ENCODE measurements around the gene UGT2B15.
"Not testable (repeated sequence)": the region's sequence is repeated elsewhere in the genome, so short reads cannot be mapped to it uniquely, and the experiment has no call there.

Gene UGT2B15

GRCh38 chr4:68681298-68681697, 10.8 kb upstream of the UGT2B15 start:
- not testable (repeated sequence) for H3K9me3 ChIP-seq (ENCODE audit: control insufficient read depth, insufficient read depth, low read length); H3K4me1 ChIP-seq (ENCODE audit: control insufficient read depth, insufficient read depth, low read length); H3K27me3 ChIP-seq (ENCODE audit: control insufficient read depth, insufficient read depth, low read length); H3K36me3 ChIP-seq (ENCODE audit: control insufficient read depth, insufficient read depth, low read length); H3K4me3 ChIP-seq (ENCODE audit: low read depth, low read length); H3K9ac ChIP-seq (ENCODE audit: low read depth, low read length)

- Histone ChIP-seq H3K36me3 (ENCODE audit: control insufficient read depth, insufficient read depth, low read length) (no peaks in the 10 kb centered on the region), H3K4me3 (ENCODE audit: low read depth, low read length) (no peak overlapping the region), H3K9ac (ENCODE audit: low read depth, low read length) (no peak overlapping the region), H3K4me1 (ENCODE audit: control insufficient read depth, insufficient read depth, low read length) (no peaks in the 10 kb centered on the region), H3K27me3 (ENCODE audit: control insufficient read depth, insufficient read depth, low read length) (no peaks in the 10 kb centered on the region), H3K9me3 (ENCODE audit: control insufficient read depth, insufficient read depth, low read length) (no peaks in the 10 kb centered on the region)
Observed at GRCh38 chr4:68673143-68673542, 2.7 kb upstream of the UGT2B15 start.

DNA sequence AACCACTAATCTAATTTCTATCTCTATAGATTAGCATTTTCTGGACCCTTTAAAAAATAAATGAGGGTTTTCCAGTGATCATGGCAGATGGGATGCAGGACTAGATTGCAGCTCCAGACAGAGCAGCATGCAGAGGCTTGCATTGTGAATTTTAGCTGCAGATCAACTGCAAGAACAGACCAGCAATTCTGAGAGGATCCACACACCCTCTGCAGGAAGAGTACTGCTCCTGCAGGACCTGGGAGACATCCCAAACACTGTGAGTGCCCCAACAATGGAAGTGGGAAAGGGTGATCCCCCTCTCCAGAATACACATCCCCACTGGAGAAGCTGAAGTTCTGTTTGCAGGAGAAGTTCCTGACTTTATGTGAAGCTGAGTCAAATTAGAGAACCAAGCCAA, 765 bp upstream of the UGT2B15 start:
- H3K27me3 ChIP-seq (ENCODE audit: control insufficient read depth, insufficient read depth, low read length); H3K9ac ChIP-seq (ENCODE audit: low read depth, low read length); H3K4me3 ChIP-seq (ENCODE audit: low read depth, low read length); H3K9me3 ChIP-seq (ENCODE audit: control insufficient read depth, insufficient read depth, low read length); H3K4me1 ChIP-seq (ENCODE audit: control insufficient read depth, insufficient read depth, low read length); H3K36me3 ChIP-seq (ENCODE audit: control insufficient read depth, insufficient read depth, low read length): not testable (repeated sequence)

GRCh38 chr4:68668537-68669163, 1.8 kb downstream of the UGT2B15 start:
- not testable (repeated sequence) for H3K9ac ChIP-seq (ENCODE audit: low read depth, low read length); H3K9me3 ChIP-seq (ENCODE audit: control insufficient read depth, insufficient read depth, low read length); H3K4me1 ChIP-seq (ENCODE audit: control insufficient read depth, insufficient read depth, low read length); H3K27me3 ChIP-seq (ENCODE audit: control insufficient read depth, insufficient read depth, low read length); H3K36me3 ChIP-seq (ENCODE audit: control insufficient read depth, insufficient read depth, low read length); H3K4me3 ChIP-seq (ENCODE audit: low read depth, low read length)

DNA sequence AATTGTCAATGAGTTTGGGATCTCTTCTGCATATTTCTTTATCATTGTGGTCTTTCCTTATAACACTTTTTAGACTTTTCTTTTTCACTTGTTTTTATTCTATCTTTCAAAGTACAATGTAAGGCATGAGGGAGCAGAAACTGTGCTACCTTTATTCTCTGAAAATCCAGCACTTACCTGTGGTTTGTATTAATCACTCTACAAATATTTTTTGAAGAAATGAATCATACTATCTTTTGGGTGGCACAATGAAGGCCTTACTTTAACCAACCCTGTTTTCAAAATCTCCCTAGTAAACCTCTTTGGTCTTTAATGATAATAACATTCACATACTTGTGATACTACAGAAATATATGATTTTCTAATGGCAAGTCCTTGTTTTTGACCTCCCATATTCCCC, 2.9 kb downstream of the UGT2B15 start:
- H3K27me3 ChIP-seq (ENCODE audit: control insufficient read depth, insufficient read depth, low read length); H3K9ac ChIP-seq (ENCODE audit: low read depth, low read length); H3K4me1 ChIP-seq (ENCODE audit: control insufficient read depth, insufficient read depth, low read length); H3K4me3 ChIP-seq (ENCODE audit: low read depth, low read length); H3K36me3 ChIP-seq (ENCODE audit: control insufficient read depth, insufficient read depth, low read length); H3K9me3 ChIP-seq (ENCODE audit: control insufficient read depth, insufficient read depth, low read length): not testable (repeated sequence)

- H3K27me3 ChIP-seq (ENCODE audit: control insufficient read depth, insufficient read depth, low read length); H3K9me3 ChIP-seq (ENCODE audit: control insufficient read depth, insufficient read depth, low read length); H3K9ac ChIP-seq (ENCODE audit: low read depth, low read length); H3K36me3 ChIP-seq (ENCODE audit: control insufficient read depth, insufficient read depth, low read length); H3K4me3 ChIP-seq (ENCODE audit: low read depth, low read length); H3K4me1 ChIP-seq (ENCODE audit: control insufficient read depth, insufficient read depth, low read length): not testable (repeated sequence)
Observed at GRCh38 chr4:68664721-68665120, 5.7 kb downstream of the UGT2B15 start.

DNA sequence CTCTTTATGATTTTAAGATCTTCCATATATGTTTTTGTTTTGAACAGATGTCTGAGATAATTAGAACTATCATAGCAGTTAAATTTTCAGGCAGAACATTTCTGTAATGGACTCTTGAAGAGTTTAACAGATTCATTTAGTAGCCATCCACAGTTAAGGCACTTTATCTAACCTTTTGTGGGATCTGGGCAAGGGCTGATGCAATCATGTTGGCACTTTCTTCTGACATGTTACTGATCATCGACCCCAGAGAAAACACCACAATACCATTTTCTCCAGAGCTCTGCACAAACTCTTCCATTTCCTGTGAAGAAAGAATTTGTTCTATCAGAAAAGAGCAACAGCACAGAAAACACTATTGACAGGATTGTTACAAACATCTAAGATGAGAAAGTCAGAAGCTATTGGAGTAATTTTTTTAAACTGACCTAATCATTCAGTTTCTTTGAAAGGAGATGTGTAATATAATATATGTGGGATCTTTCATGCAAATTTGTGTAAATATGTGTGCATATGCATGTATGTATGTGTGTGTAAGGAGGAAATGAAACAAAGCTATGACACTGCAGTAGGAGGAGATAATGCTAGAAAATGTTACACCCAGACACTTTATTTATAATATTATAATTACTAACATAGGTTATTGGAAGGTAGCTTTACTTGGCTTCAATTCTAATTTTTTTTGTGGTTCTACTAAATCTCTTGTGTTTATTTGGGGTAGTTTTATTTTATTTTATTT, 7.4 kb downstream of the UGT2B15 start:
- not testable (repeated sequence) for H3K9me3 ChIP-seq (ENCODE audit: control insufficient read depth, insufficient read depth, low read length); H3K4me3 ChIP-seq (ENCODE audit: low read depth, low read length); H3K9ac ChIP-seq (ENCODE audit: low read depth, low read length); H3K4me1 ChIP-seq (ENCODE audit: control insufficient read depth, insufficient read depth, low read length); H3K27me3 ChIP-seq (ENCODE audit: control insufficient read depth, insufficient read depth, low read length); H3K36me3 ChIP-seq (ENCODE audit: control insufficient read depth, insufficient read depth, low read length)

- Histone ChIP-seq H3K36me3 (ENCODE audit: control insufficient read depth, insufficient read depth, low read length) (no peaks in the 10 kb centered on the region), H3K9ac (ENCODE audit: low read depth, low read length) (no peak overlapping the region), H3K4me3 (ENCODE audit: low read depth, low read length) (no peak overlapping the region), H3K4me1 (ENCODE audit: control insufficient read depth, insufficient read depth, low read length) (peaks cover 12% of the 10 kb centered on the region), H3K27me3 (ENCODE audit: control insufficient read depth, insufficient read depth, low read length) (no peaks in the 10 kb centered on the region), H3K9me3 (ENCODE audit: control insufficient read depth, insufficient read depth, low read length) (no peaks in the 10 kb centered on the region)
Observed at GRCh38 chr4:68658672-68659071, 11.8 kb downstream of the UGT2B15 start.

DNA sequence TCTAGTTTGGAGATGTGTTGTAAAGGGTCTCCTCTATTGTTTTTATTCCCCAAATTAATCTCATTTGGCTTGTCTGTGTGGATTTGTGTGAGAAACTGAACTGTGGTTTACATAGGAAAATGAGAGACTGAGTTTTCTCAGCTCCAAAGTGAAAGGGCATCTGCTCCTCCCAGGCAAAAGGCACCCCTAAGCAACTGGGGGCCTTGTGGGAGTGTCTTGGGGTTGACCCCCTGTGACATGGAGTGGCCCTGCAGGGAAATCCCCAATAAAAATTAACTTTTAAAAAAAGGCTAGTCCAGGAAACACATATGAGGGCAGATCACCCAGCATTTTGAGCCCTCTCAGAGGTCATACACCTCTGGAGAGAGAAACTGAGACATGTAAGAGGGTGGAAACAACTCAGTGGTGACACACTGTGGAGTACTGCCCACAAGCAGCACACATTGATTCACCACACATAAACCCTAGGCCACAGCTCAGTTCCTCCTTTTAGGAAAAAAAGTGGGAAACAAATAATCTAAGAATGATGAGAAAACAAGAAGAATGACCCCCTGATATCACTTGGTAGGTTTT, 13.3 kb downstream of the UGT2B15 start:
- H3K27me3 ChIP-seq (ENCODE audit: control insufficient read depth, insufficient read depth, low read length); H3K9ac ChIP-seq (ENCODE audit: low read depth, low read length); H3K36me3 ChIP-seq (ENCODE audit: control insufficient read depth, insufficient read depth, low read length); H3K9me3 ChIP-seq (ENCODE audit: control insufficient read depth, insufficient read depth, low read length); H3K4me3 ChIP-seq (ENCODE audit: low read depth, low read length): not testable (repeated sequence)
- peaks cover 12% of the 10 kb centered on the region for H3K4me1 ChIP-seq (ENCODE audit: control insufficient read depth, insufficient read depth, low read length)

DNA sequence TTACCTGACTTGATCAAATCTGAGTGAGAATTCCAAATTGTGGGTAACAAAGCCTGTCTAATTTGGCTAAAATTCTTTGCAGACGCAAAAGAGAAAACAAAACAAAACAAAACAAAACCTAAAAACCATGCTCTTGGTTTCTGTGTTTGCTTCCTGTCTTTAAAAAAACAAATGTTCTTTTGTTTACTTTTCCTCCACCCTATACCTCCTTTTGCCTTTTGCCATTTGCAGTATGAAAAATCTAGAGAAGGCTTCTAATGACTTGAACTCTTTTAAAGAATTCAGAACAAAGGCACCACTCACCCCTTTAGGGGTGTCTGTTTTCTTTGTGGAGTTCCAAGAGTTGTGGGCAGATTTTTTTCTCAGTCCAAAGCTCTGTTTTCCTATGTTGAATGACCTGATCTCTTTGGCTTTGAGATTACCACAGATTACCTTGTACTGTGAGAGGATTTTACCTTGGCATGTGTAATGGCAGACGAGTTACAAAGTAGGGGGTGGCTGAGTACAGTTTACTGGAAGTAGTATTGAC, 13.9 kb downstream of the UGT2B15 start:
- H3K9me3 ChIP-seq (ENCODE audit: control insufficient read depth, insufficient read depth, low read length); H3K4me1 ChIP-seq (ENCODE audit: control insufficient read depth, insufficient read depth, low read length); H3K36me3 ChIP-seq (ENCODE audit: control insufficient read depth, insufficient read depth, low read length); H3K27me3 ChIP-seq (ENCODE audit: control insufficient read depth, insufficient read depth, low read length); H3K4me3 ChIP-seq (ENCODE audit: low read depth, low read length); H3K9ac ChIP-seq (ENCODE audit: low read depth, low read length): not testable (repeated sequence)

- no peaks in the 10 kb centered on the region for H3K36me3 ChIP-seq (ENCODE audit: control insufficient read depth, insufficient read depth, low read length)
- H3K4me1 ChIP-seq (ENCODE audit: control insufficient read depth, insufficient read depth, low read length), result peaks cover 8% of the 10 kb centered on the region
- no peak overlapping the region for H3K9ac ChIP-seq (ENCODE audit: low read depth, low read length)
- H3K9me3 ChIP-seq (ENCODE audit: control insufficient read depth, insufficient read depth, low read length), result no peaks in the 10 kb centered on the region
- H3K4me3 ChIP-seq (ENCODE audit: low read depth, low read length), result no peak overlapping the region
- H3K27me3 ChIP-seq (ENCODE audit: control insufficient read depth, insufficient read depth, low read length), result no peaks in the 10 kb centered on the region
Observed at GRCh38 chr4:68655764-68656444, 14.5 kb downstream of the UGT2B15 start.

Data from iPS-15b (cell line).